GM18520 (cell line): ENCODE data around the gene FAM3A.

ENCODE experiments used
- ATAC-seq: cut with Tn5 transposase; IDR thresholded peaks from one replicate; pipeline ENCODE4 v1.9.1; 2021; ENCODE audit not compliant: unreplicated experiment

Gene FAM3A

DNA sequence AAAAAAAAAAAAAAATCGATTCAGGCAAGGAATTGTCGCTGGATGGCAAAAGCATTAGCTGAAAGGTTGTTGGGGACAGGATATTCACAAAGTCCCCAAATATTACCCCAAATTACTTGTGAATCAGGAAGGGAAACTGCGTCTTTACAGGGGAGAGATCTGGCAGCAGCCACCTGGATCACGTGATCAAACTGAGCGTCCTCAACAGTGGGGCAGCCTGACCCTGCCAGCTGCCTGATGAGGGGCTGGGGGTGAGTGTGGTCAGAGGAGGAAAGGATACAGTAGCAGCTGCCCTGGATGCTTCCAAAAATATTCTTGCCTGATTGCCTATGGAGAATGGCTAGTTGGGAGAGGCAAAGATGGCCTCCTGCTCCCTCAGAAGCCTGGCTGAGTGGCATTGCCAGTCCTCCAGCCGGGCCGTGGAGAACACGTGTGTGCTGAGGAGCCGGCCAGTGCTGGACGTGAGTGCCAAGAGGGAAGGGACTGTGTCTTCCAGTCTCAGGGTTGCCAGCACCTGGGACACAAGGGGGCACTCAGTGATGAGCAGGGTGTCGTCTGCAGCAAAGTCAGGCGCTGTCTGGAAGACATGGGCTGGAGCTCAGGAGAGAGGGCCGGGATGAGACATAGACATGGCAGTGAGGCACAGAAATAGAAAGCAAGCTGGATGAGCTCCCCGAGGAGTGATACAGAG is 34.0 kb downstream of the FAM3A start:
- ATAC-seq = no peak

DNA sequence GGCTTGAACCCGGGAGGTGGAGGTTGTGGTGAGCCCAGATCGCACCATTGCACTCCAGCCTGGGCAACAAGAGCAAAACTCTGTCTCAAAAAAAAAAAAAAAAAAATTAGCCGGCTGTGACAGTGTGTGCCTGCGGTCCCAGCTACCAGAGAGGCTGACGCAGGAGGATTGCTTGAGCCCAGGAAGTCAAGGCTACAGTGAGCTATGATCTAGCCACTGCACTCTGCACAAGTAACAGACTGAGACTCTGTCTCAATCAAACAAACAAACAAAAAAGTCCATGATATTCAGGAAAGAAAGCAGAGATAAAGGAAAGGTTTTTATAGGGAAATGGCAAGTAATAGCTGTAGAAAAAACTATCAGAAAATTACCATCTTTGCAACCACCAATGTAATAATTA is 34.8 kb downstream of the FAM3A start:
- ATAC-seq = no peak

DNA sequence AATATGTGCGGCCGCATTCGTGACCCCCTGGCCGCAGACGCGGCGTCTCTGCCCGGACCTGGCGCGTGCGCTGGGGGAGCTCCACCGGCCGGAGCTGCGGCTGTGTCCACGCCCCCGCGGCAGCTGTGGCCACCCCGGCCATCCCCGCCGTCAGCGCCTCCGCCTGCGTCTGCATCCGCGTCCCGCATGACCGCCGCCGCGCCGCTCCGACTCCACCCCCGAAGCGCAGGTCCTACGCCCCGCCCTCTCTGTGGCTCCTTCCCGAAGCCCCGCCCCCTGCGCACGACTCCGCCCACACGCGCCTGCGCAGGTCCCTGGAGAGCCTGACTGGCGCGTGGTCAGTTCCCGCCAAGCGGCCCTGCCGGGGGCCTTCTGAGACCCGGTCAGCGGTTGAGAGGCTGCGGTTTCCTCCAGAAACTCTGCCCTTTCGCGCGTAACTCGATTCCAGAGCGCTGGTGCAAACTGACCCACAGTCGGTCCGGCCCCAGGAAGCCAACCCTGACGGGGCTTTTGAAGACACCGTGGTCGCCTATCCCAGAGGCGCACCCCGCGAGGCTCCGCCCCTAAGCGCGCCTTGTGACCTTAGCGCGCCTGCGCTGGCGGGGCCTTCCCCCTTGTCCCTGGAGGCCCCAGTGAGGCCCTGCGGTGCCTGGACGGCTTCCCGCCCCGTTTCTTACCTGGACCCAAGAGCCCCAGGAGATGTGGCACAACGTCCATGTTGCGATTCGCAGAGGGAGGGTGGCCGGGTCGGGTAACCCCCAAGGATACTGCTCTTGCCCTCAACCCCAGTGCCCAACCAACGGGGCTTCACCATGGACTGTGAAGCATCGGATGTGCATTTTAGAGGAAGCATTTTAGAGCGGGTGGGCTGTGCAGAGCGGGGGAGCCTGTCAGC is 37.1 kb downstream of the FAM3A start, which contains the start of gene LAGE3:
Gene LAGE3, minus strand, starts transcription at position 554 of the 895 bp plus-strand sequence. Its CDS starts 366 bp downstream, at position 188.
- peak; percentile 75 for ATAC-seq

DNA sequence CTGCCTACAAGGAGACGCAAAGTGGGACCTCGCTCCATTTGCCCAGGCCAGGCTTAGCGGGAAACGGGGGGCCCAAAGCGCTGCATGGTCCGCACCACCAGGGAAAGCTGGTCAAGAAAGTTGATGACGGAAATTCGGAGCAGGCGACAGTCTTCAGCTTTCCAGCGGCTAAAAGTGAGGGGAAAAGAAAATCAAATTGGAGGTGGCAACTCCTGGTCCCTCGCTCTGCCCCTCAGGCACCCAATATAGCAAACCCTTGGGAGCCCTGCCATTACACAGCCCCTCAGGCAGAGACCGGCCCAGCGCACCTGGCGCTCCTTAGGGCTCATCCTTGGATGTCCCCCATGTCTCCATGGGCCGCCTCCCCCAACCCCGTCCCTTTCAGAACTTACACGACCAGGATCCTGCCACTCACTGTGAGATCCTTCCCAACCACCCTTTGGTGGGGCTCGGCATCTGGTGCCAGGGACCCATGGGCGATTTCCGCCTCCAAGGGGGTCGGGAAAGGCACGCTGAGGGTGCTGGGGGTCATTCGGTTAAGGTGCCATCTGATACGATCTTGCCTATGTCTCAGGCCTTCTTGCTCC is 38.0 kb downstream of the FAM3A start:
- no peak for ATAC-seq

DNA sequence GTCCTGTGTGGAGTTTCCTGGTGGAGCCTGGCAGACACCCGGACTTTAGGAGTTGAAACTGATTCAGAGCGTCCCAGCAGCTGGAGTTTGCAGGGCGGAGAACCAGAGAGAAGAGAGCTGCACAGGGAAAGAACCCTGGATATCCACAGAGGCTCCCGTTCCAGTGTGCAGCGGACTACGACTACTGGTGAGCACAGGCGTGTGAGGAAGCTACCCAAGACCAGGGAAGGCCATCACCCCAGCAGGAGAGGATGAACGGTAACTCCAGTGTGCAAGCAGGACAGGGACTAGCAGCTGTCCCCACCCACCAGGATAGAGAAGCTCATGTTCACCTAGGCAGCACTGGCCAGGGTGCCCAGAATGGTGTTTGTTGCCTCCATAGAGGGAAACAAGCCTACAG is 39.2 kb downstream of the FAM3A start:
- ATAC-seq = no peak

DNA sequence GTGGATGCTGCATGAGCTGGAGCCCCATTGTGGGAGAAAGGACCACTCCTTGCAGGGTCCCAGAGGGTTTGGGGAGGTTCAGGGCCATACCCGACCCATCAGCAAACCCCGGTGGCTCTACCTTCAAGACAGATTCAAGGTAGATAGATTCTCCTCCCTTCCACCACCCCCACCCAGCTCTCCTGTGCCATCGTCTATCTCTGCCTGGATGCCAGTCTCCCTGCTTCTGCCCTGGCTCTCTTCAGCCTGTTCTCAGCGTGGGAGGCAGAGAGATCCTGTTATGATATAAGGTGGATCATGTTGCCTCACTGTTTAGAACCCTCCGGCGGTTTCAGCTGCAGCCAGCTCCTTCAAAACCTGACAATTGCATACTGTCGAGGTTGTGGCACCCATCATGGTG is 42.3 kb downstream of the FAM3A start:
- ATAC-seq = no peak

DNA sequence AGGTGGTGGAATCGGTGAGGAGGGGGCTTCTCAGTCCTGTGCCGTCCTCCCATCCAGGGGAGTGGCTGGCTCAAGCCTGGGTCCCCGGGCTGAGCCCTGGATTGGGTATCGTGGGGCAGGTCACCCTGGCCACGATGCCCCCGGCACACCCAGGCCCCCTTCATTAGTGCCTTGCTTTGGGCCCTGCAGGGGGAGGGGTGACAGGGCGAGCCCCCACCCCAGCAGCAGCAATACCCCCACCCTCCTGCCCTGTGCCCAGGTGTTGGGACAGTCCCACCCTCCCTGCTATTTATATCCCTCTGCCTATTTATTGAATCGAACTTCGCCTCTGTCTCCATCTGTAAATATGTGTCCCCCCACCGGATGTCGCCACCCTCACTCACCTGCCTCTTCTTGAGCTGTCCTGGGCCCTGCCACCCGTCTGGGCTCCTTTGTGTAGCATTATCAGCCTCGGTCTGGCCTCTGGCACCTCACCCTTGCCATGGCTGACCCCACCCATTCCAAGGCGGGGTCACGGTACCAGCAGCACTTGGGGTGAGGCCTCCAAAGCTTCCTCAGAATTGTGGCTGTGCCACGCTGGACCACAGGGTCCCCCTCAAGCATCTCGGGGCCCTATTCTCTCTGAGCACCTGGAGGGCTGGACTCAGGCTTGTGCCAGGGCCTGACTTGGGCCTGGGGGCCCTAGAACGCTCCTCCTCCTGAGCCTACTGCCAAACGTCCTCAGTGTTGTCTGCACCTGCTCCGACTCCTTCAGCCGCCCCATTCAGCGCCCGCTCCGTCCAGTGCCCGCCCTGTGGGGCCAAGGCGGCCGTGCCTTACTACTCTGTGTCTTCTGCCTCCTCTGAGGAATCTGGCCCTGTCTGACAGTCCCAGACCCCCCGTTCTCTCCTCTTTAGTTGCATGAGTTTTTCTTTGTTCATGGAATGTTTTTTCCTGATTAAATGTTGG is 43.1 kb downstream of the FAM3A start:
- ATAC-seq = no peak

DNA sequence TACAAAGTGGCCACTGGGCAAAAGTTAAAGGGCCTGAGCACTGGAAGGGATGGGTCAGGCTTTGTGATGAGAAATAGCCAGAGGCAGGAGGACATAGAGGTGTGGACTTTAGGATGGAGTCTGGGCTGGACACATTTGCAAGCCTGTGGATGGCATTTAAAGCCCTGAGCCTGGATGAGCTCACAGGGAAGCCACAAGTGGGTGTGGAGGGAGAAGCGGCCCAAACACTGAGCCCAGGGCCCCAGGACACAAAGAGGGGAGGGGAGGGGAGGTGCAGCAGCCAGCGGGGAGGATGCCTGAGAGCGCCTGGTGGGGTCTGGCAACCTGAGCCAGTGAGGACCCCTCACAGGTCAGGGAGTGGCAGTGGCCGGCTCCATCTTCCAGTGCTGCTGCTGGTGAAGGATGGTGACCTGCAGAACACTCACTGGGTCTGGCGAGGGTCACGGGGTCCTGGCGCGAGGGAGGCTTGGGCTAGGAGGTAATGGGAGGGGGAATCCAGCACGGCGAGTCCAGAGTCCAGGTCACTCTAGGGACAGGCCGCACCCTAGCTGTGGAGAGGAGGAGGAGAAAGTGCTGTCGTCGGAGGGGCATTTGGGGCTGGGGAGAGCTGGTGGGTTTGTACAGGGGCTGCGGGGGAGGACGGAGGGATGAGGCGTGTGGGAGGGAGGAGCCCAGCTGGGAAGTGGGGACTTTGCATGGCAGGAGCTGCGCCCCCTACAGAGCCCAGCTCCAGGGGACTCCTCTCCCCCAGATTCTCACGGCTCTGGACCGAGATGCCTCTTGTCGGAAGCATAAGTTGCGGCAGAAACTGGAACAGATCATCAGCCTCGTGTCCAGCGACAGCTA is 44.0 kb downstream of the FAM3A start:
- ATAC-seq = no peak

DNA sequence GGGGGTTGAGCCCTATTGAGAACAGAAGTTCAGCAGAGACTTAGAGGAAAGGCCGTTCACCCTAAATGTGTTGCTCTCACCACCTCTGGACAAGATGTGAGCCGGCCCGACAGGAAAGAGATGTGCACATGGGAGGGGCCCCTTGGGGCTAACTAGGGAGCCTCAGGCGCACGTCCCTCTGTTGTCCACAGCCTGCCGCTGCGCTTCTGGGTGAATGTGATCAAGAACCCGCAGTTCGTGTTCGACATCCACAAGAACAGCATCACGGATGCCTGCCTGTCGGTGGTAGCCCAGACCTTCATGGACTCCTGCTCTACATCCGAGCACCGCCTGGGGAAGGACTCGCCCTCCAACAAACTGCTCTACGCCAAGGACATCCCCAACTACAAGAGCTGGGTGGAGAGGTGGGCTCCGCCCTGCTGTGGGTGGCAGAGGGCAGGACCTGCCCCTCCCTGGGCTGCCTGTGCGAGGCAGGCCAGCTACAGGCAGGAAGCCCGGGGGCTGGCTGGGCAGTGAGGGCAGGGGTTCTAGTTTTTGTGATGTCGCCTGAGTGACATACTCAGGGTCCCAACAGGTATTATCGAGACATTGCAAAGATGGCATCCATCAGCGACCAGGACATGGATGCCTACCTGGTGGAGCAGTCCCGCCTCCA is 45.0 kb downstream of the FAM3A start:
- no peak for ATAC-seq

DNA sequence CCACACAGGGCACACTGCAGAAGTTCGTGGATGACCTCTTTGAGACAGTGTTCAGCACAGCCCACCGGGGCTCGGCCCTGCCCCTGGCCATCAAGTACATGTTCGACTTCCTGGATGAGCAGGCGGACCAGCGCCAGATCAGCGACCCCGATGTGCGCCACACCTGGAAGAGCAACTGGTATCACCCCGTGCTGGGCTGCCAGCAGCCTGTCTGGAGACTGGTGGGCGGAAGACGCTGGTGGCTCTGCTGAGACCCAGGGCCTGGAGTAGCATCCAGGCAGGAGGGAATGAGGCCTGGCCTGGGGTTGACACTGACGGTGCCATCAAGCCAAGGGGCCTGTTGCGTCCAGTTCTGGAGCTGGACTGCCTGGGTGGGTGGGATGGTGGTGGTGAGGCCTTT is 45.6 kb downstream of the FAM3A start:
- ATAC-seq = no peak

DNA sequence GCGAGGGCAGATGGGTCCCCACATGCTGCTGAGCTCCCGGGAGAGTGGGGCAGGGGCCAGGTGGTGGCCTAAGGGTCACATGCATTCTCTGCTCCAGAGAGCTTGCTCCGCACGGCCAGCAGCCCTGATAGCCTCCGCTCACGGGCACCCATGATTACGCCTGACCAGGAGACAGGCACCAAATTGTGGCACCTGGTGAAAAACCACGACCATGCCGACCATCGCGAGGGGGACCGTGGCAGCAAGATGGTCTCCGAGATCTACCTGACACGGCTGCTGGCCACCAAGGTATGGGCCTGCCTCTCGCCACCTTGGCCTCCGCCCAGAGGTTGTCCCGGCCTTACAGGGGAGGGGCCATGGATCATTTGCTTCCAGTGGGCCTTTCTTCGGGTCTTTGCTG is 46.2 kb downstream of the FAM3A start:
- no peak for ATAC-seq

DNA sequence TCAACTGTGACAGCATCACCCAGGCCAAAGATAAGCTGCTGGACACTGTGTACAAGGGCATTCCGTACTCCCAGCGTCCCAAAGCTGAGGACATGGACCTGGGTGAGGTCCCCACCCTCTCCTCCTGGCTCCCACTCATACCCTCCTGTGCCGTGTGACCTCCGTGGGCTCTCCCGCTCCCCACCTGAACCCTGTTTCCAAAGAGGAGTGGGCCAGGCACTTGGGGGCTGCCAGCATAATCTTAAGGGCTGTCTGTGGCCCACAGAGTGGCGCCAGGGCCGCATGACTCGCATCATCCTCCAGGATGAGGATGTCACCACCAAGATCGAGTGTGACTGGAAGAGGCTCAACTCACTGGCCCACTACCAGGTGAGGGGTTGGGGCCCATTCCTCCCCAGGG is 46.9 kb downstream of the FAM3A start:
- no peak for ATAC-seq

DNA sequence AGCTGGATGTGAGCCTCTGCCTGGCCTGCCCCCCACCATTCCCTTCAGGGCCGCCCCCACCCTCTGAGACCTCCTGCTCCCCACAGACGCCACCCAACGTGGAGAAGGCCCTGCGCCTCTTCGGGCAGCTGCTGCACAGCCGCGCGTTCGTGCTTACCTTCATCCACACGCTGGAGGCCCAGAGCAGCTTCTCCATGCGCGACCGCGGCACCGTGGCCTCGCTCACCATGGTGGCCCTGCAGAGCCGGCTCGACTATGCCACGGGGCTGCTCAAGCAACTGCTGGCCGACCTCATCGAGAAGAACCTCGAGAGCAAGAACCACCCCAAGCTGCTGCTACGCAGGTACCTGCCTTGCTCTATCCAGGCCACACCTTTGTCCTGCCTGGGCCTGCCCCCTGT is 47.8 kb downstream of the FAM3A start:
- ATAC-seq = no peak

DNA sequence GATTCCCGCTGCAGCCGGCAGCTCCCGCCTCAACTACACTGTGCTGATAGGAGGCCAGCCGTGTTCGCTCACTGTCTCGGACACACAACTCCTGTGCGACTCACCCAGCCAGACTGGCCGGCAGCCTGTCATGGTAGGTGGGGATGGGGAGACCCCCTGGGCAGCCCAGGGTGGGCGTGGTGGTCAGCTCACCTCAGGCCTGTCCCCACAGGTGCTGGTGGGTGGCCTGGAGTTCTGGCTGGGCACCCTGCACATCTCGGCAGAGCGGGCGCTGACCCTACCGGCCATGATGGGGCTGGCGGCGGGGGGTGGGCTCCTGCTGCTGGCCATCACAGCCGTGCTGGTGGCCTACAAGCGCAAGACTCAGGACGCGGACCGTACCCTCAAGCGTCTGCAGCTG is 48.5 kb downstream of the FAM3A start:
- ATAC-seq = no peak

DNA sequence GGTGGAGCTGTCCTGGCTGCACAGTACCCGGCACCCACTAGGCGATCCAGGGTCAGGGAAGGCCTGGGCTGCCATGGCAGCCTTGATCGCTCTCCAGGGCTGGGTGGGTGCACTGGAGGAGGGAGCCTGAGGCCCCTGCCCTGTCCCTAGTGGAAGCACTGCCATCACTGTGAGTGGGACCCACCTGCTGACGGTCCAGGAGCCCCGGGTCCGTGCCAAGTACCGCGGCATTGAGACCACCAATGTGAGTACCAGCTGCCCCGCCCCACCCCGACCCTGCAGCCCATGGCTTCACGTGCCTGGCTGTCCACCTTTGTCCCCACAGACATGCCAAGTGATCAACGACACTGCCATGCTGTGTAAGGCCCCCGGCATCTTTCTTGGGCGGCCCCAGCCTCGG is 49.1 kb downstream of the FAM3A start:
- no peak for ATAC-seq

DNA sequence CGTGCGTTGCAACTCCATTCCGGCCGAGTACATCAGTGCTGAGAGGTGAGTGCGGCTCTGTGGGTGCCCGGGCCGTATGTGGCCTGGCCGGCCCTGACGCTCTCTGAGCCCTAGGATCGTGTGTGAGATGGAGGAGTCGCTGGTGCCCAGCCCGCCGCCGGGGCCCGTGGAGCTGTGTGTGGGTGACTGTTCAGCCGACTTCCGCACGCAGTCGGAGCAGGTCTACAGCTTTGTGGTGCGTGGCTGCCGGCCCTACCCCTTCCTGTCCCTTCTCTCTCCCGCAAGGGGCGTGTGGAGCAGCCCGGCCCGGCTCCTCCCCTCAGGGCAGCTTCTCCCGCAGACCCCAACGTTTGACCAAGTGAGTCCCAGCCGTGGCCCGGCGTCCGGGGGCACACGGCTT is 50.0 kb downstream of the FAM3A start:
- ATAC-seq = no peak

DNA sequence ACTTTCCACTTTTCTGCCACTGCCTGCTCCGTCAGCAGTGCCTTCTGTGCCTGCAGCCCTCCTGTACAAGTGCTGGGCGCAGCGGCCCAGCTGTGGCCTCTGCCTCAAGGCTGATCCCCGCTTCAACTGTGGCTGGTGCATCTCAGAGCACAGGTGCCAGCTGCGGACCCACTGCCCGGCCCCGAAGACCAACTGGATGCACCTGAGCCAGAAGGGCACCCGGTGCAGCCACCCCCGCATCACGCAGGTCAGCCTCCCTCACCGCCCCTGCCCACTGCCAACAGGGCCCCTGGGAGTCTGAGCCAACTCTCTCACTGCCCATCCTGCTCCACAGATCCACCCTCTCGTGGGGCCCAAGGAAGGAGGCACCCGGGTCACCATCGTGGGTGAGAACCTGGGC is 50.4 kb downstream of the FAM3A start:
- no peak for ATAC-seq

DNA sequence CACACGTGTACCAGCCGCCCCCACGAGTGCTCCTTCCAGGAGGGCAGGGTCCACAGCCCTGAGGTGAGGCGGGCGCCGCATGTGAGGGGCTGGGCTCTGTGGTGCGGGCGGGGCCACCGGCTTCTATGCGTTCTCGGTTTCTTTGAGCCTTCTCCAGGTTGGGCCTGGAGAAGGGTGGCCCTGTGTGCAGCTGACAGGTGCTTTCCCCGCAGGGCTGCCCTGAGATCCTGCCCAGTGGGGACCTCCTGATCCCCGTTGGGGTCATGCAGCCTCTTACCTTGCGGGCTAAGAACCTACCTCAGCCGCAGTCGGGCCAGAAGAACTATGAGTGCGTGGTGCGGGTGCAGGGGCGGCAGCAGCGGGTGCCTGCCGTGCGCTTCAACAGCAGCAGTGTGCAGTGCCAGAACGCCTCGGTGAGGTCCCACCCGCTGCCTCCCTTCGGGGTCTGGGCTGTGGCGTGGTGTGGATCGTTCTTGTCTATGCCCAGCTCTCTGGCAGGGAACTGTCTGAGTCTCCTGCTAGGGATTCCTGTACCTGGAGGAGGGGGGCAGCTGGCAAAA is 51.1 kb downstream of the FAM3A start:
- ATAC-seq = no peak

DNA sequence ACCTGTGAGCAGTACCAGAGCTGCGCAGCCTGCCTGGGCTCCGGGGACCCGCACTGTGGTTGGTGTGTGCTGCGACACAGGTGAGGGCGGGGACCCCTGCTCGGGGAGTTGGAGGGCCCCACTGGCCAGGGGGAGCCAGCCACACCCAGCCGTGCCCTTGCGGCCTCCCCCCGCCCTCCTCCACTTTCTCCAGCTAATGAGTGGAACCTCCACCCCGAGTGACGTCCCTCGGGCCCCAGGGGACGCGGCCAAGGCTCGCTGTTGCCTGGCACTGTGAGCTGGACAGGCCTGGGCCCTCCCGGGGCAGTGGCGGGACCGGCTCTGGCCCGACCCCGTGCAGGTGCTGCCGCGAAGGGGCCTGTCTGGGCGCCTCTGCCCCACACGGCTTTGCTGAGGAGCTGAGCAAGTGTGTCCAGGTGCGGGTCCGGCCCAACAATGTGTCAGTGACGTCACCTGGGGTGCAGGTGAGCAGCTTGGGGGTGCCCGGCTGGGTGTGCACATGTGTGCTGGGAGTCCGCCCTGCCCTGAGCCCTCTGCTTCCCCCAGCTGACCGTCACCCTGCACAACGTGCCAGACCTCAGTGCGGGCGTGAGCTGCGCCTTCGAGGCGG is 52.3 kb downstream of the FAM3A start:
- no peak for ATAC-seq
